GM18511 (cell line): ENCODE results near the gene OLFM2.
"Not testable (repeated sequence)": the region's sequence is repeated elsewhere in the genome, so short reads cannot be mapped to it uniquely, and the experiment has no call there.

ENCODE experiments used
- ATAC-seq: cut with Tn5 transposase; IDR thresholded peaks from one replicate; pipeline ENCODE4 v1.9.1; 2021; ENCODE audit warnings: mild to moderate bottlenecking, moderate library complexity; ENCODE audit not compliant: unreplicated experiment

OLFM2 gene

GRCh38 chr19:9943744-9944143 lies 7.4 kb upstream of the OLFM2 start:
- ATAC-seq = no peak

GRCh38 chr19:9941671-9942070 lies 5.4 kb upstream of the OLFM2 start:
- ATAC-seq = no peak

DNA sequence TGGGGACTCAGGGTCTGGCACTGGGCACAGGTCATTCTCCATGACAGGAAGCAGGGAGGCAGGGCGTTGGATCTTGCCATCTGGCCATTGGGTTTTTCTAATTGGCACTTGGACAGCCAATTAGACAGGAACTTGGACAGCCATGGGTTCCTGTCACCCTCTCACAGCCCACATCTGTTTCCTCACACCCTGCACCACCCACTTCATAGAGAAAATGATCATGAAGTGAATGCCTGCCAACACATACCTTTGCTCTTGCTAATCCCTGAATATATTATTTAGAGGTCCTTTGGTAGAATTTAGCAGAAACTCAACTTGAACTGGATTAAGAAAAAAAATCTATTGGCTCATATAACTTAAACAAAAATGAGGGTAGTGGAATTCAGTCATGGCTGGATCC lies 4.9 kb upstream of the OLFM2 start:
- no peak for ATAC-seq

DNA sequence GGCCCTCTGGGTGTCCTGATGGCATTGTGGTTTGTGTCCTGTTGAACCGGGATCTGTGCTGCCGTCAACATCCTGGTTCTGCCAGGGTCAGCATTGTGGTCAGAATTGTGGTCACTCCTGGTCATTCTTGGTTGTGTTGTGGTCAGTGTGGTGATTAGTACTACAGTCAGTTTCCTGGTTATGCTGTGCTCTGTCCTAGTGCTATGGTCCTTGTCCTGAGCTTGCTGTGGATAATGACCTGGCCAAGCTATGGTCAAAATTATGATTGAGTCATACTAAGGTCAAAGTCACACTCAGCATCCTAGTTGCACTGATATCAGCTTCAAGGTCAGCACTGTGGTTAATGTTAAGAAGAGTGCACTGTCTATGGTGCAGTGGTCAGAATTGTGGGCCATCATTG lies 4.5 kb upstream of the OLFM2 start:
- ATAC-seq = no peak

- no peak for ATAC-seq
Measured at GRCh38 chr19:9939301-9939913, 3.1 kb upstream of the OLFM2 start.

DNA sequence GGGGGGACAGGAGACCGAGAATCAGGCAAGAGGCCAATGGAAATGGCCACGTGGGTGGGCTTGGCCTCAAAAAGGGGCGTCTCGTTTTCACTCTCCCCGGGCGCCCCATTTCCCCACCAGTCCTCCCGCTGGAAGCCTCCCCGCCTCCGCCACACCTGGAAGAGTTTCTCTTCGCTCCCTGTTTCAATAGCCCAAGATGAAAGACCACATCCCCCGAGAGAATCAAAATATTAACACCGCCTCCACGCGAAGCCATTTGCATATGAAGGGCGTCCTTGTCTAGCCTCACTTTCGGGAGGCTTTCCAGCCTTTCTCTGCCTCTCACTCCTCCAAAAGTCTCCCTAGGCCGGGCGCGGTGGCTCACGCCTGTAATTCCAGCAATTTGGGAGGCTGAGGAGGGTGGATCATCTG lies 691 bp upstream of the OLFM2 start:
- no peak for ATAC-seq

DNA sequence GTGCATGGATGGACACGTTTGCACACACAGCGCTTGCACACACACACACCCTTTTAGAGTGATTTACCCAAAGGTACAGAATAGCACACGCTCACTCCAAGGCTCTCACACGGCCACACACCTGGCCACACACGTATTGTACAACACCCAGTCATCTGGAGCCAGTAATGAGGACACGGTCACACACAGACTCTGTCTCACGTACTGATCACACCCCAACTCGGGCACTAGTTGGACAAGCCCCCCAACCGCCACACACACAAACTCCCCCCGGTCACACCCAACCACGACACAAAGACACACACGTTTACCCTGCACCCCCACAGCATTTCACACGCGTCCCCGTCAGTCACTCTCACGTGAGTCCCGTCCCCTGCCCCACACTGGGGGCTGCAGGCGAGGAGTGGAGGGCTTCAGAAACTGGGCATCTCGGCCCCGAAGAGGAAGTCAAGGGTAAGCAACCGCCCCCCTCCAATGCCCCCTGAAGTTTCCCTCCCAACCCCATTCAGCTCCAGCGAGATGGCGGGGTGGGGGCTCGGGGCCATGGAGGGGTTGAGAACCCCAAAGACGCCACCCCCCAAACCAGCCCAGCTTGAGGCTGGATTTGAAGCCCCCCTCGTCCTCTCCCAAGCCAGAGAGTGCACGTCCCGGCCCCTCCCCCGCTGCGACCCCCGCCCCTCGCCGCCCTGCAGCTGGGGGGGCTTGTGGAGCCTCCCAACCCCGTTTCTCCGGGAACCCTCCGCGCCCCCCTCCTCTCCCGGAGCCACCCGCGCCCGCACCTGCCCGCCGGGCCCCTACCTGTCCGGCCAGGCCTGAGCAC lies 599 bp downstream of the OLFM2 start:
- no peak for ATAC-seq

DNA sequence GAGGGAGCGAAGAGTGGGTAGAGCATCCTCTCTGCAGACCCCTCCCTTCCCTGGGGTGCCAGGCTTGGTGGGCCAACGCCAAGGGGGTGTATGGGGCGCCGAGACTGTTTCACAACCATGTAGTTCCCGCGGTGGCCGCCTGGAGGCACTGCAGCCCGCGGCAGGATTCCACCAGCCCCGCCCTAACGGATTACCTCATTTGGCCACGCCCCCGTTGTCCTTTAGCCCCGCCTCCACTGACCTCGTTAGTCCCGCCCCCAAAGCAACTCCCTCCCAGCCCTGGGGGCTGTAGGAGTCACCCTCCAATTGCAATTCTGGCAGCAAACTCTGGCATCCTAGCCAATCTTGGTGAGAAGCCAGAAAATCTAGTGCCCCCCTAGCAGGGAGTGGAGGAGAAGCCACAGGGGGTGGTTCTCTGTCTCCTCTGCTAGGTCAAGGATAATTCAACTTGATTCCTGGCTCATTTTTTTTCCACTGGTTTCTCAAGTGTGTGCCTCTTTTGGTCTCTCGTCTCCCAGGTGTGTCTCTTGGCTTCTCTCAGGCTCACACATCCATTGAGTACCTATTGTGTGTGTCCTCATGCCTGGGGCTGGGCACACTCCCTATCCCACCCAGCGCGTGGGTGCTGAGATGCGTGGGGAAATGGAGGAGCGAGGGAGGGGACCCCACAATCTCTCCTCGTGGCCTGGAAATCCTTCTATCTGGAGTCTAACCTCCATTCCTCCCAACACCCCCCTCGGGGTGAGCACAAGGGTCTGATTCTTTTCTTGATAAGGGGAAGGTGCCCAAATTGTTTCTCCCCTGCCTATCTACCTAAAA lies 2.0 kb downstream of the OLFM2 start:
- ATAC-seq = no peak

GRCh38 chr19:9932835-9933234 lies 3.5 kb downstream of the OLFM2 start:
- no peak for ATAC-seq

- no peak for ATAC-seq
Measured at GRCh38 chr19:9931629-9932028, 4.7 kb downstream of the OLFM2 start.

GRCh38 chr19:9923440-9923839 lies 12.9 kb downstream of the OLFM2 start:
- ATAC-seq = no peak

DNA sequence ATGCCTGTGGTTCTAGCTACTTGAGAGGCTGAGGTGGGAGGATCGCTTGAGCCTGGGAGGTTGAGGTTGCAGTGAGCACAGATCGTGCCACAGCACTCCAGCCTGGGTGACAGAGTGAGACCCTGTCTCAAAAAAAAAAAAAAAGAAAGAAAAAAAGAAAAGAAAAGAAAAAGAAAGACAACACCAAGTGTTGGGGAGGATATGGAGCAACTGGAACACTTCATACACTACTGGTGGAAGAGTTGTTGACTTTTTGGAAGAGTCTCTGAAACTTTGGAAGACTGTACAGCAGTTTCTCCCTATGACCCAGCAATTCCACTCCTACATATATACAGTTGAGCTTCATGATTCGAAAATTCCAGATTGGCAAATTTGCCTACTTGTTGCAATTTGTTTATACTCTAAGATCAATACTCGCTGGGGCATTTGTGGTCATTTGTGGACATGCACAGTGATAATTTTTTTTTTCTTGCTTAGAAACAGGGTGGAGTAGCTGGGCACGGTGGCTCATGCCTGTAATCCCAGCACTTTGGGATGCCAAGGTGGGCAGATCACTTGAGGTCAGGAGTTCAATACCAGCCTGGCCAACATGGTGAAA lies 13.4 kb downstream of the OLFM2 start:
- not testable (repeated sequence) for ATAC-seq

GRCh38 chr19:9917321-9917720 lies 19.0 kb downstream of the OLFM2 start:
- ATAC-seq = no peak

DNA sequence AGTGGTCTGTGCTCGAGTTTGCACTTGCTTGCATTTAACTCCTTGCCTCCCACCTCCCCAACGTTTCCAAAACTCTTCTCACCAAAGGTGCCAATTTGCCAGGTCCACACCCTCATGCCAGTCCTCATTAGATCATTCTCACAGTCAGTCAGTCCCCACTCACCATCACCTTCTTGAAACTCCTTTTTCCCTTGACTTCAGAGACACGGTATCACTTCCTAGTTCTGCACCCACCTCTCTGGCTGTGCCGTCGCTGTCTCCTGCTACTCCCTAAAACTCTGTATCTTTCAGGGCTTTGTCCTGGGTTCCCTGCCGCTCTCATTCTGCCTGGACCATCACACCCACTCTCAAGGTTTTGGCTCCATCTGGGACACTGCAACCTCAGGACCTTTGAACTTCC lies 19.6 kb downstream of the OLFM2 start:
- ATAC-seq = no peak

DNA sequence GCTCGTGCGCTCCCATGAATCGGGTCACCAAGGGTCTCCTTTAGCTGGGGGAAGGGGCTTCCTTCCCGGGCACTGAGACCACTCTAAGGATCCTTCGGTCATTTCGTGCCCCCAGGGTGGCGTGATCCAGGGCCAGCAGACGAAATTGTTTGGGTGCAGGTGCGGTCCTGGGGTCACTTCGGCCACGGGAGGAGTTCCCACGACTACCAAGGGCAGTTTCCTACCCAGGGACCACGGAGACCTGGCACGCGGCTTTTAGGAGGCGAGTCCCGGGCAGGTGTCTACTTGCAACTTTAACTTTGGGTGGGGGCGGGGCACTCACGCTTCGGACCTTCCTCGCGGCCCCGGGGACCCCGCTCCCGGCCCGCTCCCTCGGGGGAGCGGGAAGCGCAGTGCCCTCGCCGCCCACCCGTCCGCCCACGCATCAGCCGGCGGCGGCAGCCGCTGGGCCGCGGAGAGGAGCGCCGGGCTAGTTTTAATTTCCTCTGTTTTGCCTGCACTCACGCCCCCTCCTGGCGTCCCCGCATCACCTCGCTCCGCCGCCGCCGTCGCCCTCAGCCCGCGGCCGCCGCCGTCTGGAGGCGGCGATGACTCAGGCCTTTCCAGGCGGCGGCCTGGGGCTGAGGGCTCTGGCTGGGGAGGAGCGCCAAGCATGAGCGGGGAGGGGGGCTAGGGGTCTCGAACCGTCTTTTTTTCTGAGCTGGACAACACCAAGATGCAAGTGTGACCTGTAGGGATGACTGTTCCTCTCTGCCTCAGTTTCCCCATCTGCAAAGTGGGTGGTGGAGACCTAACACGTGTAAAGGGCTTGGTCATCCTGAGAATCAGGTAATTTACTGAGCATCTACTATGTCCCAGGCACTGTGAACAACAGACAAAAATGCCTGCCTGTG lies 21.8 kb downstream of the OLFM2 start:
- ATAC-seq = peak; percentile 57

GRCh38 chr19:9914001-9914314 lies 22.4 kb downstream of the OLFM2 start:
- ATAC-seq = no peak

GRCh38 chr19:9913237-9914000 lies 22.9 kb downstream of the OLFM2 start:
- ATAC-seq = no peak

GRCh38 chr19:9912551-9913236 lies 23.6 kb downstream of the OLFM2 start:
- no peak for ATAC-seq

GRCh38 chr19:9911524-9912185 lies 24.7 kb downstream of the OLFM2 start:
- ATAC-seq = no peak
